Testis (tissue), 3 donors: ENCODE results near the gene HSDL1. TPM values are rescaled to one million over a fixed set of nuclear protein-coding genes. Genes with fewer than 3 reads are reported as not detected.

Experiments
- DNase-seq: peaks from one replicate; pipeline ENCODE4 v3.0.0-alpha.2; 2019
- H3K27ac ChIP-seq, 2 donors: fragments of 200-600 bp; sonication (generic); one replicate each; pipeline ENCODE4 v1.5.1; 2019
- H3K27me3 ChIP-seq: fragments of 200-600 bp; sonication (generic); one replicate; pipeline ENCODE4 v1.5.1; 2019
- H3K36me3 ChIP-seq: fragments of 200-600 bp; sonication (generic); one replicate; pipeline ENCODE4 v1.5.1; 2017; ENCODE audit warnings: low read depth; ENCODE audit errors: missing control alignments
- H3K4me1 ChIP-seq: fragments of 200-600 bp; sonication (generic); one replicate; pipeline ENCODE4 v1.5.1; 2019
- H3K4me3 ChIP-seq, 2 donors: fragments of 200-600 bp; sonication (generic); one replicate each; pipeline ENCODE4 v1.5.1; 2017 to 2019
- H3K9me3 ChIP-seq: fragments of 200-600 bp; sonication (generic); one replicate; pipeline ENCODE4 v1.5.1; 2017
- POLR2A ChIP-seq: fragments of 450-650 bp; IDR thresholded peaks from one replicate; pipeline ENCODE4 v1.6.1; 2017; ENCODE audit warnings: antibody characterized with exemption, mild to moderate bottlenecking, moderate library complexity
- WGBS, 2 donors: methylation state at CpG; one replicate each; pipeline ENCODE4 v1.1.5; 2018; 5-methylcytosine and 5-hydroxymethylcytosine counted together
- intact Hi-C: fragments of 100-400 bp; cut with DNase I; formaldehyde crosslinking; loops from one replicate; pipeline ENCODE4 v1.15.1; 2023; ENCODE audit warnings: low total_unique reads
- polyA plus RNA-seq: library from polyadenylated mRNA; stranded (reverse); fragments of 350-450 nt; fragmentation: Illumina TruSeq; extraction: RNeasy Lipid Tissue Mini Kit (QIAGEN cat#74804); gene quantifications from one replicate; pipeline ENCODE4 v1.2.3, GENCODE V29; 2014; ENCODE audit warnings: low read depth, low replicate concordance; ENCODE audit not compliant: insufficient read depth
- total RNA-seq, 2 donors: library from RNA; depleted of rRNA; stranded (reverse); fragments of >200 nt; gene quantifications; one replicate each; pipeline ENCODE4 v1.2.3, GENCODE V29; 2016
- TF ChIP-seq, protein P1 (sequence below), 3 experiments: fragments of 450-650 bp in 2 of 3; fragments of 200-600 bp in 1 of 3; sonication (generic) in 1 of 3; IDR thresholded peaks; one replicate each; pipeline ENCODE4 v1.5.1; 2016 to 2019; ENCODE audit warnings: antibody characterized with exemption in 3 of 3, mild to moderate bottlenecking in 2 of 3, moderate library complexity in 1 of 3

The HSDL1 gene
- total and polyA plus RNA-seq, 3 donors from 2014 or later = 29.0 to 37.9 (median 31.3) TPM

DNA sequence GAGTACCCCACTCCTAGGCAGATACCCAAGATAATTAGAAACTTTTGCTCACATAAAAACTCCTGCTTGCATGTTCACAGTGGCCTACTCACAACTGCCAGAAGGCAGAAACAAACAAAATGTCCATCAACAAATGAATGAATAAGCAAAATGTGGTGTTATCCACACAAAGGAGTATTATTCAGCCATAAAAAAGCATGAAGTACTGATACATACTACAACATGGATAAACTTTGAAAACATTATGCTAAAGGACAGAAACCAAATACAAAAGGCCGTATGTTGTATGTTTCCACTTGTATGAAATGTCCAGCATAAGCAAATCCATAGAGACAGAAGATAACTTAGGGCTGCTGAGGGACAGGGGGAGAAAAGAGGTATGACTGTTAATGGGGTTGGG, 1.9 kb downstream of the HSDL1 start:
- Histone ChIP-seq H3K27me3 (no peaks in the 10 kb centered on the region), H3K4me1 (peaks cover 15% of the 10 kb centered on the region), H3K36me3 (no peaks in the 10 kb centered on the region), H3K27ac (no peak overlapping the region), H3K9me3 (no peaks in the 10 kb centered on the region), H3K4me3 (no peak overlapping the region)
- intact Hi-C loops = no loop called here
- DNase-seq = no peak
- WGBS, 2 donors = 68 to 97% methylated on average over 1 of the region's 1 CpG
- TF ChIP-seq, protein P1, sequence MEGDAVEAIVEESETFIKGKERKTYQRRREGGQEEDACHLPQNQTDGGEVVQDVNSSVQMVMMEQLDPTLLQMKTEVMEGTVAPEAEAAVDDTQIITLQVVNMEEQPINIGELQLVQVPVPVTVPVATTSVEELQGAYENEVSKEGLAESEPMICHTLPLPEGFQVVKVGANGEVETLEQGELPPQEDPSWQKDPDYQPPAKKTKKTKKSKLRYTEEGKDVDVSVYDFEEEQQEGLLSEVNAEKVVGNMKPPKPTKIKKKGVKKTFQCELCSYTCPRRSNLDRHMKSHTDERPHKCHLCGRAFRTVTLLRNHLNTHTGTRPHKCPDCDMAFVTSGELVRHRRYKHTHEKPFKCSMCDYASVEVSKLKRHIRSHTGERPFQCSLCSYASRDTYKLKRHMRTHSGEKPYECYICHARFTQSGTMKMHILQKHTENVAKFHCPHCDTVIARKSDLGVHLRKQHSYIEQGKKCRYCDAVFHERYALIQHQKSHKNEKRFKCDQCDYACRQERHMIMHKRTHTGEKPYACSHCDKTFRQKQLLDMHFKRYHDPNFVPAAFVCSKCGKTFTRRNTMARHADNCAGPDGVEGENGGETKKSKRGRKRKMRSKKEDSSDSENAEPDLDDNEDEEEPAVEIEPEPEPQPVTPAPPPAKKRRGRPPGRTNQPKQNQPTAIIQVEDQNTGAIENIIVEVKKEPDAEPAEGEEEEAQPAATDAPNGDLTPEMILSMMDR (IDR thresholded peaks at IDR 0.05) = no peak
- TF ChIP-seq POLR2A = no peak

DNA sequence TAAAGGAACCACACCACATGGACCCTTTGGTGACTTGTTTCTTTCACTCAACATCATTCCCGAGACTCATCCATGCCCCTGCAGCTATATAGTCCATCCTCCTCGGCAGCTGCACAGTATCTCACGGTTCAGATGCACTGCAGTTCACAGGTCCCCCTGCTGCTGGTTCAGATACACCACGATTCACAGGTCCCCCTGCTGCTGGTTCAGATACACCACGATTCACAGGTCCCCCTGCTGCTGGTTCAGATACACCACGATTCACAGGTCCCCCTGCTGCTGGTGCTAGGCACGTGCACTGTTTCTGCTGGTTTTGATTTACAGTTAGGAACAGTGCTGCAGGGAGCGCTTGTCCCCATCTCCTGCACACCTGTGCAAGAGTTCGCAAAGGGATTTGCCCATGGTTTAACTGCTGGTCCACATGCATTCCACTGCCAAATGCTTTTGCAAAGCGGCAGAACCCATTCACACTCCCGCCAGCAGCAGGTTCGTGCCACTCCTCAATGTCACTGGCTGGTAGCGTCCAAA, 3.8 kb downstream of the HSDL1 start:
- Histone ChIP-seq H3K36me3 (no peaks in the 10 kb centered on the region), H3K27ac (no peak overlapping the region), H3K4me1 (peaks cover 15% of the 10 kb centered on the region), H3K4me3 (no peak overlapping the region), H3K27me3 (no peaks in the 10 kb centered on the region), H3K9me3 (no peaks in the 10 kb centered on the region)
- intact Hi-C loops = no loop called here
- no peak for TF ChIP-seq POLR2A
- TF ChIP-seq, protein P1 (IDR thresholded peaks at IDR 0.05) = no peak
- 82 to 84% methylated on average over 13 of the region's 13 CpGs for WGBS, 2 donors
- DNase-seq = no peak

DNA sequence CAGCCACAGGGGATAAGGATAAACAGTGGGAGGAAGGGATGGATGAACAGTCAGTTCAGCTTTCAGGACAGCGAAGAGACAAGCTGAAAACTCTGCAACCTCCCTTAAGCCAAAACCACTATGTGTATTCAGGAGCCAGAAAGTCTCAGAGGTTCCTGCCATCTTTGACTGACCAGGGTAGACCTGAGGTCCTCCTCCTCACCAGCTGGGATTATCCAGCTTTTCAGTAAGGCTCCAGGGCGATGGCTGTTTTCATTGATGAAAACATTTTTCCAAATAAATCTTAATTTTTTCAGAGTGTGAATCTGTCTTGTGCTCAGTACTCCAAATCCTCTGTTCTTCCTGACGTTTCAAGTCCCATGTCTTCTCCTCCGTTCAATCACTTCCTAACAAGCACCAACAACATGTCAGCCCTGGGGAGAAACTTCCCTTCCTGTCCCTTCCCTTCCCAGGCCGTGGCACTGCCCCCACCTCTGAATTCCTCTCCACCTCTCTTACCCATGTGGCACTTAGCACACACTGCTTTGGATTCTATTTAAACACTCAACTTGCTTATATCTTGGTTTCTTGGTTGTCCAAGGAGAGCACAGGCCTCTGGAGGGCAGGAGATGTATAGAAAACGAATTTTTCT, 5.2 kb downstream of the HSDL1 start:
- H3K27ac ChIP-seq = peak overlapping the region in 1 of 2 donors; percentile 61
- H3K27me3 ChIP-seq = no peaks in the 10 kb centered on the region
- intact Hi-C loops = no loop called here
- WGBS, 2 donors = 73 to 81% methylated on average over 6 of the region's 6 CpGs
- no peaks in the 10 kb centered on the region for H3K36me3 ChIP-seq
- H3K4me1 ChIP-seq = peaks cover 15% of the 10 kb centered on the region
- DNase-seq = no peak
- H3K4me3 ChIP-seq = no peak overlapping the region
- no peak for TF ChIP-seq POLR2A
- TF ChIP-seq, protein P1 (IDR thresholded peaks at IDR 0.05) = no peak
- no peaks in the 10 kb centered on the region for H3K9me3 ChIP-seq

DNA sequence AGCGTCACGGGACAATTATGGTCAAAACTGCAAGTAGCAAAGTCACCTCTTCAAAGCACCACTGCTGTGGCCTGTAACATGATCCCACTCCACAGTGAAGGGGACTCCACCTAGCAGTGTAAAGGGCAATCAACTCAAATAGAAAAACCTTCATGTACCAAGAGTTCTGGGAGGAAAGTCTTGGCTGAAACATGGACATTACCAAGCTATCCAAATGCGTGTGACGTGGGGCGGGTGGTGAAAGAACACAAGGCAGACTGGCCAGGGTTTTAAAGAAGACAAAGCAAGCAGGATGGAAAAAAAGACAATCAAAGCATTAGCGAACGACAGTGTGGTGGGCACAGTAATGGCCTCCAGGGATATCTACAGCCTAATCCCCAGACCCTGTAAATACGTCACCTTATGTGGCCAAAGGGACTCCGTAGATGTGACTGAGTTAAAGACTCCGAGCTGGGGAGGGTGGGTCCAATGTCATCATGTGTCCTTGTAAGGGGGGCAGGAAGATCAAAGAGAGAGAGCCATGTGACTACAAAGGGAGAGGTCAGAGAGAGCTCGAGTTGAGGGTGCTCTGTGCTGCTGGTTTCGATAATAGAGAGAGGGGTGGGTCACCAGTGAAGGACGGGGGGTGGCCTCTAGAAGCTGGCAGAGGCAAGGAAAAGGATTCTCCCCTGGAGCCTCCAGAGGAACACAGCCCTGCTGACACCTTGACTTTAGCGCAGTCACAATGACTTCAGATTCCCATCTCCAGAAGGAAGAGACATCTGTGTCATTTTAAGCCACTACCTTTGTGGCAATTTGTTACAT, 6.0 kb downstream of the HSDL1 start:
- TF ChIP-seq POLR2A = no peak
- TF ChIP-seq, protein P1 (IDR thresholded peaks at IDR 0.05) = no peak
- Histone ChIP-seq H3K27ac (peak overlapping the region in 1 of 2 donors; percentile 61), H3K27me3 (no peaks in the 10 kb centered on the region), H3K9me3 (no peaks in the 10 kb centered on the region), H3K36me3 (no peaks in the 10 kb centered on the region), H3K4me1 (peaks cover 12% of the 10 kb centered on the region), H3K4me3 (no peak overlapping the region)
- DNase-seq = no peak
- 55 to 57% methylated on average over 14 of the region's 14 CpGs for WGBS, 2 donors
- intact Hi-C loops = no loop called here
